D341Med (cell line): Measurements from ENCODE around the gene RELL2.

Experiments
- DNase-seq: peaks from one replicate; pipeline ENCODE4 v3.0.0; 2012; ENCODE audit warnings: low spot score

RELL2 gene

GRCh38 chr5:141649056-141649688 lies 12.4 kb downstream of the RELL2 start:
- no peak for DNase-seq

DNA sequence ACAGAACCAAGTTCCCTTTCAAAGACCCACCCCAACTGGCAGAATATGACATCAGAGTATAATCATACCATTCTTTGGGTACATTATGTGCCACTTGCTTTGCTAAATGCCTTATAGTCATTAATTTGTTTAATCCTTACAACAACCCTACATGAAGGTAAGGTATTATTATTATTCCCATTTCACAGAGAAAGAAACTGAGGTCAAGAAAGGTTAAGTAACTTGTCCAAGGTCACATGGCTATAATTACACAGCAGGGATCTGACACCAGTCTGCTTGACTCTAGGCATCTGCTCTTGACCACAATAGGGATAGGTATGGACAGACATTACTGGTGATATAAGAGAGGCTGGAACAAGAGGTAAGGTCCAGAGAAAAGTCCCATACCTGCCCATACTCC lies 13.2 kb downstream of the RELL2 start:
- DNase-seq, result no peak

DNA sequence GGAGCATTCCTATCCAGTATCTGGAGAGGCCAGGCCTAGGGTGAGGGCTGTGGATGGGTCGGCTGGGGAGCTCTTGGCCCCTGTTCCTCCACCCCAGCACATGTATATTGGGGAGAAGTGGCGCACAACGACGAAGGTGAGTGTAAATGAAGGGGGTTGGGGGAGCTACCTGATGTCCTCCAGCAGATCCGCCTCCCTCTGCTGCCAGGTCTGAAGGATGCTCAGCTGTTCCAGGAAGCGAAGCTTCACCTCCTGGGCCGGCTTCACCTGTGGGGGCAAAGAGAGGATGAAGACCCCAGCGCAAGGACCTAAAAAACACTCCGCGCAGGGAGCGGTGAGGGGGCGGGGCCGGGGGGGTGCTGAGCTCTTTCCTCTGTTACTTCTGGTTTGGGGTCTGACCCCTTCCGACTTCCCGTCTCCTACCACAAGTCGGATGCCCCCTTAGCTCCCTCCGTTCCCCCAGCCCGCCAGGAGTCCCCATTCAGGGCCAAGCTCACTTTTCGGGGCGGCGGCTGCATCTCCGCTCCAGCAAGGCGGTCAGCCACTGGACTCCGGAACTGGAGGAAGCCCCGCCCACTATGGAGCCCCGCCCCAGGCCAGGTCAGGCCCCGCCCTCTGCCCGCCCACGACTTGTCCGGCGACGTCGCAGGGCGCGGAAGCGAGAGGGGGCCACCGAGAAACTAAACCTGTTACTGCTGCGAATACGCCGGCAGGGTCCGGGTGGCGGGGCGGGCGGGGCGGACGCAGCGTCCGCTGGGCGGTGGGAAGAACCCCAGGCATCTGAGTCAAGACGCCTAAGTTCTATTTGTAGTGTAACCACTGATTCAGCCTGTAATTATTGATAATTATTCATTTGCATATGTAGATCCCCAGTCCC lies 14.3 kb downstream of the RELL2 start, which contains the start of gene FCHSD1:
FCHSD1 (minus strand) TSS at position 568 of the 877 bp plus-strand sequence; CDS start at position 518, 50 bp downstream.
- peak; percentile 45 for DNase-seq

- DNase-seq, result no peak
Measured at GRCh38 chr5:141651728-141652105, 14.9 kb downstream of the RELL2 start.

- DNase-seq, result no peak
Measured at GRCh38 chr5:141654298-141654697, 17.5 kb downstream of the RELL2 start.

DNA sequence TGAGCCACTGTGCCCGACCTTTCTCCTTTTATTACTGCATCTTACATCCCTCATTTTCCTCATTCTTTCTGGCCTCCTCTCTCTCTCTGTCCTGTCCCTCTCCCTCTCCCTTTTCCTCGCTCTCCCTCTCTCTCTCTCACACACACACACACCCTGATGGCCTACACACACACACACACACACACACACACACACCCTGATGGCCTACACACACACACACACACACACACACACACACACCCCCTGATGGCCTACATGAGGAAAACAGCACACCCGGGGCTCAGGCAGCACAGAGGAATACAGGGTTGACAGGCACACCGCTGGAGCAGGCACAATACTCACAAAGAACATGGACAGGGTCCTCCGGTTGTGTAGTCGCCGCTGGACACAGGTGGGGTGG lies 18.2 kb downstream of the RELL2 start:
- no peak for DNase-seq

DNA sequence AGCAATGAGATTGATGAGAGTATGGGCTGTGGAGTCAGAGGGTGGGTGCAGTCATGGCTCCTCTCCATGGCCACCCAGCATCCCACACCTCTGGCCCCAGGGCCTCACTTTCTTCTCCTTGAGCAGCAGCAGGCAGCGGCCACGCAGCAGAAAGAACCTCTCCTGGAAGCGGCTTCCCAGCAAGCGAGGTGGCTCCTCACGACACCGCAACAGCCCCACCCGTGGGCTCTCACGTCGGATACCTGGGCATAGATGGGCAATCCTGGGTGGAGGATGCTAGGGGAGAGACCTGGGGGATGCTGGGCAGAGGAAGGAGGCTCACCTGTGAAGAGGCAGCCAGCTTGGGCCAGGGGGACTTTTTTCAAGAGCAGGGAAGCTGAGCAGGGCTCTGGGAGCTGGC lies 19.6 kb downstream of the RELL2 start:
- DNase-seq, result no peak

DNA sequence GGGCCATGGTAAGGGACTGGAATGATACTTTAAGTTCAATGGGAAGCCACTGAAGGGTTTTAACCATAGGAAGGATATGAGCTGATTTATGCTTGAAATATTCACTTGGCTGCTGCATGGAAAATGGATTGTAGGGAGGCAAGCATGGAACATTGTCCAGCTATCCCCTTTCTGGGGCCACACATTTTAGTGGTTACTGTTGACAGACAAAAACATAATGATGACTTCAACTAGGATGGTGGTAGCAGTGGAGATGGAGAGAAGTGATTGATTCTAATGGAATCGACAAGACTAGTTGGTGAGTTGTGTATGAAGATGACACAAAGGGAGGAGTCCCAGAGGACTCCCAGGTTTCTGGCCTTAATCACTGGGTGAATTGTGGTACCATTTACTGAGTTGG lies 20.6 kb downstream of the RELL2 start:
- no peak for DNase-seq

GRCh38 chr5:141657937-141658545 lies 21.2 kb downstream of the RELL2 start:
- no peak for DNase-seq

- DNase-seq, result peak; percentile 63
Measured at GRCh38 chr5:141662028-141662427, 25.2 kb downstream of the RELL2 start.

DNA sequence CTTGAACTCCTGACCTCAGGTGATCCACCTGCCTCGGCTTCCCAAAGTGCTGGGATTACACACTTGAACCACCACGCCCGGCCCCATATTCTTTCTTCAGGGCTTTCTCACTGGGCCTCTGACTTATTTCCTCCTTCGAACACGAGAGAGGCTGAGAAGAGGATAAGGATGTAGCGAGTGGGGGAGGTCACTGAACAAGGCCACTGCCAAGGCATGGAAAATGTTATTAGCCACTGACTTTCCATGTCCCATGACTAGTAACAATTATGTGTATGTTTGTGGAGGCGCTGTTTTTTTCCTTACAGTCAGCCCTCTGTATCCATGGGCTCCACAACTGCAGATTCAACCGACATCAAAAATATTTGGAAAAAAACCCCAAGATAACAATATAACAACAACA lies 26.7 kb downstream of the RELL2 start:
- DNase-seq, result no peak

DNA sequence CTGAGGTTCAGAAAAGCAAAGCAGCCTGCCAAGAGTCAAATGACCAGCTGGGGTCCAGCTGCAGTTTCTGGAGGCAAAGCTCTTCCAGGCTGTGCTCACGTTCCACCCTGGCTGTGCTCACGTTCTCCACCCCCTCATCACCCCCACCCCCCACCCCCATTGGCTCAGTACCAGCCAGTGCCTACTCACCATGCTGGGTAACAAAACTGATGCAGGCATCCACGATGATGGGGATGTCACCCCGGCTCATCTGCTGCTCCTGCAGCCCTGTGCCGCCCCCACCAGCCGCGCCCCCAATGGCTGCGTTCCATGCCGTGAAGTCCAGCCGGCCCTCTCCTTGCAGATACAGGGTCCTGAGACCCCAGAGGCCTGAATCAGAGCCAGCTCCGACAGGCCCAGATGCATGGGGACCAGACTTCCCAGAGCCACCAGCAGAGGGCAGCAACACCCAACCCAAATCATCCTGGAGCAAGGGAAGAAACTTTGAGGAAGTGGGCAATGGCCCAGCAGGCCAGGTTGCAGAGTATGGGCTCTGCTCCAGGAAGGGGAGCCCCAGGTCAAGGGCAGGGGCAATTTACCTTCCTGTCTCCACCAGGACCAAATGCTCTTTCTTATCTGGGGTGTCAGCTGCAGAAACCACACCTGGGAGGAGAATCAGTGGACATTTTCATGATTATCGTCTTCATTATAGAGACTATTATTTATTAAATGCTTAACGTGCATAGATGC lies 28.1 kb downstream of the RELL2 start:
- peak; percentile 83 for DNase-seq

DNA sequence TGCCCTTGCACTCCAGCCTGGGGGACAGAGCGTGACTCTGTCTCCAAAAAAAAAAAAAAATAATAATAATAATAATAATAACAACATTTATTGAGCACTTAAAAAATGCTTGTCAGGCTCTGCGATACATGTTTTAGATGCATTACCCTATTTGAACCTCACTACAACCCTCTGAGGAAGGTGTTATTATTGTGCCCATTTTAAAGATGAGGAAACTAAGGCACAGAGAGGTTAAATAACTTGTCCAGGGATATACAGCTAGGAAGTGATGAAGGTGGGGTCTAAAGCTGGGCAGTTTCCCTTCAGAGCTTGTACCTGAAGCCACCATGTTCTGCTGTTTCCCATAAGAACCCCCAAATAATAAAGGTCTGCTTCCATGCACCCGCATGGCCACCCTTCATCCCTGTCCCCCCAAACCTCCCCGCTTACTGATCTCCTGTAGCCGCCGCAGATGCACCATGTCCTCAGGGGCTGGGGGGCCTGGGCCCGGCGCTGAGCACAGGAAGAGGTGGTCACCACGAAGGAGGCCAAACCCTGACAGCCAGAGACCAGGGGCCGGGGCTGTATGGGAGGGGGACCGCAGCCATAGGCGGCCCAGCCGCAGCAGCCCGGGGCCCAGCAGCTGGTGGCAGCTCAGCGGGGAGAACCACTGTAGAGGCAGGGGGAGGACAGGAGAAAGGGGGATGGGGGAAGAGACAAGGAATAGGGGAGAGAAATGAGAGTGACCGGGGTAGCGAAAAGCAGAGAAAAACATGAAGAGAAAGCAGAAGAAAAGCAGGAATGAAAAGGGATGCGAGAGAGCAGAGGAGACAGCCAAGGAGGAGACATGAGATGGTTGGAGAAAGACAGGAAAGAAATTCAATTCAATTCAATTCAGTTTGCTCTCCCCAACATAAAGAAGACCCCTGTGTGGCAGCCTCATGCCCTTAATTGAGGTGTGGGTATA lies 29.5 kb downstream of the RELL2 start:
- DNase-seq, result no peak

- DNase-seq, result no peak
Measured at GRCh38 chr5:141668601-141669265, 31.9 kb downstream of the RELL2 start.

DNA sequence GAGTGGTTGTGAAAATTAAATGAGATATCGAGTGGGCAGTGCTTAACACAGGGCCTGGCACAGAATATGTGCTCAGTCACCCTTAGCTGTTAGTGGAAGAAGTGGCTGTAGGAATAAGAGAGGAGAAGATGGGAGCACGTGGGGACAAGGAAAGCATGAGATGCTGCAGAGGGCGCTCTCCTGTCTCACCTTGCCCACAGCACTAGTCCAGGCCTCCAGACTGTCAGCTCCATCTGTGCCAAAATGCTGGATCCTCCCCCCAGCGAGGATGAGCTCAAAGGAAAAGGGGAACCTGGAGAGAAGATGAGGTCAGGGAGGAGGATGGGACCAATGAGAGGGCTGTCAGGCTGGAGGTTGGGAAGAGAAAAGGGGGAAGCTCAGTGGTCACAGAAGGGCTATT lies 32.7 kb downstream of the RELL2 start:
- DNase-seq, result no peak

DNA sequence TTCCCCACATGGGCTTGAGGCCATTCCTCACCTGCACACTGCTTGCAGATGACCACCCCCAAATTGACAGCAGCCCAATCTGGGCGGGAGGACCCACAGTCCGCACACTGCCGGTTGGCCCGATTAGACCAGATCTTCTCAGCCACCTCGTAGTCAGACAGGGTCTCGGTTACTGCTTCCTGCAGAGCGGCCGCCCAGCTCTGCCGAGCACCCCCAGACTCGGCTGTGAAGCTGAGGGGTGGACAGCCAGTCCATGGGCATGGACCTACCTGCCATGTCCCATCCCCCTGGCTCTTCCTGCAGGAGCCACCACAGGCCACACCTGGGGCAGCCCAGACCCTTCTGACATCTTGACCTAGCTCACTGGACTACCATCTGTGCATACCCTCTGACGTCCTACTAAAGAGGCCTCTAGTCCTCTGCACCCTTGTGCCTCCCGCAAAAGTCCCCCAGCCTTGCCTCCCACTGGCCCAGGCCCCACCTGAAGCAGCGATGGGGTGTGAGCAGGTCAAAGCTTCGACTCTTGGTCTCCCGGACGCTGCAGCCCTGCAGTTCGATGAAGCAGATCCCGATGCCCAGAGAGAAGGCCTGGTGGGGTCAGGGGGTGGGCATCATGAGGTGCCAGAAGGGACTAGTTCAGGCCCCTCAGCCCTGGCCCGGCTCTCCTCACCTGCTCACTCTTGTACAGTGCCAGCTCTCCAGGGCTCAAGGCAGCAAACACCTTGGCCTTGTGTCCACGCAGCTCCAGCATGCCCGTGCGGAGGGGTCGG lies 35.5 kb downstream of the RELL2 start:
- no peak for DNase-seq

DNA sequence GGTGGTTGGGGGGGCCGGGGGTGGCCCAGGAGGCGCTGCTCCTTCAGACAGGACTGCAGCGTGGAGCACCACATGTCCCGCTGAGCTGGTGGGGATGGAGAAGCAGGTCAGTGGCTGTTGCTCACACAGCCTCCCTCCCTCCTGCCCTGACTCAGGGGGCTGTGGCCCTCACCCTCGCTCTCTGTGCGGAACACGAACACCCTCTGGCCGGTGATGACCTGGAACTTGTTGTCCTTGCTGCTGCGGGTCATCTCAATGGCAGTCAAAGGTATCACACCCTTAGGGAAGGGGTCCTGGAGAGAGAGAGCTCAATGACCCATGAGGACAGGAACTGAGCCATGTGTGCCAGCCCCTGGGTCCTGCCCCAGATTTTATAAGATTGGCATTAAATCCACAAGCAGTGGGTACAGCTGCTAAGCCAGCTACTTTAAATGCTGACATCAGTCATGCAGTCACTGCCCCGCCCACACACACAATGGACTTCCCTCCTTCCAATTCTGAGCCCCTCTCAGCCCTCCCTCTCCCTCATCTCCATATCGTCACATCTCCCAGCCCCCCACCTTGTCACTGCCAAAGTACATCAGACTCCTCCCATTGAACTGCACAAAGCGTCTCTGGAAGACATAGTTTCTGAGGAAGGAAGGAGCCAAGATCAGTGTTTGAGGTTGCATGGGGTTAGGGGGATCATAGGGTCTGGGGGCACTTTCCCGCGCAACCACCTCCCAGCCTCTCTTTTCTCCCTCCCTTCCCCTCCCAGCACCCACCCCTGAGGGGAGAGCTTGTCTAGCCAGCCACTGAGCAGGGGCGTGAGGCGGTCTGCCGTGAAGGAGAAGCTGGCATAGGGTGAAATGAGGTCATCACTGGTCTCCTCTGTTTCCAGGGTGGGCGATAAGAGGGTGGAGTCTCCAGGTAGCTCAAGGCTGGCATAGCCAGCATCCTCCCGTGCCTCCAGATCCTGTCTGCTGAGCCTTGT lies 36.3 kb downstream of the RELL2 start:
- DNase-seq, result no peak

DNA sequence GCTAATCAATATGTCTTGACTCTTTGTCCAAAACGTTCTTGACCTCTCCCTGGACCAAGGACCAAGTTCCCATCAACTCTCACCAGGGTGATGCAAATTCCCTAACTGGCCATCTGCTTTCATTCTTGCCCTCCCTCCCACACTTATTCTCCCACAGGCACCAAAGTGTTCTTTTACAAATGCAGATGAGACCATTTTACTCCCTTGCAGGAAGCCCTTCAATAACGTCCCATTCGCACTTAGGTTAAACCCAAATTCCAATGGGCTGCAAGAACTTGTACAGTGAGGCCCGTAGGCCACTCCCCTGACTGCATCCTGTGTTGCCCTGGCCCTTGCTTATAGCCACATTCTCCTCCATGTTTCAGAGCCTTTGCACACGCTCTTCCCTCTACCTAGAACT lies 38.0 kb downstream of the RELL2 start:
- no peak for DNase-seq

- no peak for DNase-seq
Measured at GRCh38 chr5:141675672-141676071, 38.9 kb downstream of the RELL2 start.
